Right lobe of liver (tissue), 6 donors: Measurements from ENCODE around the gene ERC2. TPM values are rescaled to one million over a fixed set of nuclear protein-coding genes. Genes with fewer than 3 reads are reported as not detected.

ENCODE experiments used
- ATAC-seq, 4 donors: fragments of 200-7000 bp; cut with Tn5 transposase; one replicate each; pipeline ENCODE4 v1.9.1; 2020; ENCODE audit warnings: mild to moderate bottlenecking in 4 of 4, moderate library complexity in 4 of 4
- DNase-seq, 3 donors: peaks; one replicate each; pipeline ENCODE4 v3.0.0-alpha.2; 2020
- H3K27ac ChIP-seq, 3 donors: fragments of 200-600 bp; one replicate each; pipeline ENCODE4 v1.8.0; 2022
- H3K27me3 ChIP-seq, 2 donors: fragments of 200-600 bp; one replicate each; pipeline ENCODE4 v1.8.0; 2022
- H3K36me3 ChIP-seq, 4 donors: fragments of 200-600 bp; sonication (generic) in 1 of 4; one replicate each; pipeline versions ENCODE4 v1.5.1 to v1.8.0; 2017 to 2022; ENCODE audit warnings: control low read depth in 1 of 4
- H3K4me1 ChIP-seq, 4 donors: fragments of 200-600 bp; sonication (generic) in 1 of 4; one replicate each; pipeline versions ENCODE4 v1.5.1 to v1.8.0; 2017 to 2022; ENCODE audit warnings: control low read depth in 1 of 4
- H3K4me3 ChIP-seq, 3 donors: fragments of 200-600 bp; one replicate each; pipeline ENCODE4 v1.8.0; 2022
- H3K9me3 ChIP-seq, 4 donors: fragments of 200-600 bp; sonication (generic) in 1 of 4; one replicate each; pipeline versions ENCODE4 v1.5.1 to v1.8.0; 2017 to 2022; ENCODE audit warnings: control low read depth in 1 of 4
- CTCF ChIP-seq, 4 donors: fragments of 200-600 bp in 3 of 4; fragments of 450-650 bp in 1 of 4; IDR thresholded peaks; one replicate each; pipeline versions ENCODE4 v1.5.1 to v1.8.0; 2016 to 2022; ENCODE audit warnings: antibody characterized with exemption in 4 of 4, mild to moderate bottlenecking in 2 of 4
- POLR2A ChIP-seq: fragments of 450-650 bp; IDR thresholded peaks from one replicate; pipeline ENCODE4 v1.6.1; 2017; ENCODE audit warnings: antibody characterized with exemption, mild to moderate bottlenecking
- WGBS: methylation state at CpG from one replicate; pipeline ENCODE4 v1.1.6; 2018; ENCODE audit warnings: low coverage, low lambda C conversion rate; ENCODE audit not compliant: insufficient coverage; ENCODE audit errors: missing lambda C conversion rate; 5-methylcytosine and 5-hydroxymethylcytosine counted together
- intact Hi-C, 2 donors: fragments of 100-400 bp; cut with DNase I; formaldehyde crosslinking; loops; one replicate each; pipeline versions ENCODE4 v1.11.2 to v1.14.1; 2022
- total RNA-seq, 6 experiments: library from RNA; depleted of rRNA in 2 of 6; stranded (reverse); fragments of >200 nt in 2 of 6; fragmentation: NEBNext Ultra II Directional in 3 of 6; extraction: Animal tissue kit (Norgen Biotek cat#: 25700) in 3 of 6; gene quantifications; one replicate each; pipeline versions ENCODE4 v1.1.0 to v1.2.4, GENCODE V29; 2016 to 2023
- donor health status: DM: no; HTN: yes; CAD: no.
- donor health status: DM: no; HTN: no; CAD: no.
- donor health status: DM: no; HTN: no; CAD: no.
- donor health status: DM: no; HTN: yes; CAD: no.
- donor health status: DM: no; HTN: yes; CAD: no.

The ERC2 gene
- total RNA-seq, 6 experiments from 2014 or later = not detected

GRCh38 chr3:55690177-55690576 is 778.1 kb downstream of the ERC2 start:
- Histone ChIP-seq H3K36me3 (no peaks in the 10 kb centered on the region), H3K9me3 (no peaks in the 10 kb centered on the region), H3K27me3 (no peaks in the 10 kb centered on the region), H3K27ac (no peak overlapping the region), H3K4me3 (no peak overlapping the region), H3K4me1 (no peaks in the 10 kb centered on the region)
- WGBS = 38% methylated on average over 3 of the region's 3 CpGs
- ATAC-seq (no peak), DNase-seq (no peak)
- no peak for TF ChIP-seq POLR2A
- no peak for TF ChIP-seq CTCF (IDR thresholded peaks at IDR 0.05)
- intact Hi-C loops = no loop called here

- H3K27ac ChIP-seq = no peak overlapping the region
- TF ChIP-seq CTCF (IDR thresholded peaks at IDR 0.05) = no peak
- no peak for TF ChIP-seq POLR2A
- ATAC-seq (no peak), DNase-seq (no peak)
- 83% methylated on average over 2 of the region's 3 CpGs for WGBS
- no peaks in the 10 kb centered on the region for H3K27me3 ChIP-seq
- H3K4me1 ChIP-seq = no peaks in the 10 kb centered on the region
- H3K9me3 ChIP-seq = no peaks in the 10 kb centered on the region
- no peak overlapping the region for H3K4me3 ChIP-seq
- intact Hi-C loops = no loop called here
- no peaks in the 10 kb centered on the region for H3K36me3 ChIP-seq
Observed at GRCh38 chr3:55688154-55688553, 780.1 kb downstream of the ERC2 start.

GRCh38 chr3:55687526-55687925 is 780.7 kb downstream of the ERC2 start:
- H3K9me3 ChIP-seq = no peaks in the 10 kb centered on the region
- H3K4me3 ChIP-seq = no peak overlapping the region
- H3K4me1 ChIP-seq = no peaks in the 10 kb centered on the region
- intact Hi-C loops = no loop called here
- H3K36me3 ChIP-seq = no peaks in the 10 kb centered on the region
- H3K27me3 ChIP-seq = no peaks in the 10 kb centered on the region
- TF ChIP-seq CTCF (IDR thresholded peaks at IDR 0.05) = no peak
- TF ChIP-seq POLR2A = no peak
- no peak overlapping the region for H3K27ac ChIP-seq
- 85% methylated on average over 3 of the region's 5 CpGs for WGBS
- ATAC-seq (no peak), DNase-seq (no peak)

GRCh38 chr3:55686426-55687254 is 781.6 kb downstream of the ERC2 start:
- 72% methylated on average over 11 of the region's 11 CpGs for WGBS
- Histone ChIP-seq H3K9me3 (no peaks in the 10 kb centered on the region), H3K4me3 (no peak overlapping the region), H3K27me3 (no peaks in the 10 kb centered on the region), H3K36me3 (no peaks in the 10 kb centered on the region), H3K4me1 (no peaks in the 10 kb centered on the region), H3K27ac (no peak overlapping the region)
- ATAC-seq (no peak), DNase-seq (no peak)
- intact Hi-C loops = no loop called here
- TF ChIP-seq CTCF (IDR thresholded peaks at IDR 0.05) (no peak), POLR2A (no peak)
